MCF 10A (cell line): ENCODE measurements around the gene KAZN. TPM values are rescaled to one million over a fixed set of nuclear protein-coding genes. Genes with fewer than 3 reads are reported as not detected.

Source experiments
- BruUV-seq: library from RNA; stranded (reverse); fragments of 400-500 nt; replicated peaks from 2 replicates; lab custom pipeline; 2021; lab: Mats Ljungman, UMichigan
- CTCF ChIA-PET: fragments of 300-600 bp; sonication (Branson Sonifier 250); formaldehyde crosslinking; extraction: SDS; loops from one replicate; lab custom pipeline; 2021; ENCODE audit warnings: antibody characterized with exemption, inconsistent platforms; lab: Yijun Ruan, JAX
- POLR2A ChIA-PET: fragments of 300-600, 350-650 bp; sonication (Branson Sonifier 250); formaldehyde crosslinking; extraction: SDS; loops from one replicate; lab custom pipeline; 2020; ENCODE audit warnings: antibody characterized with exemption, inconsistent platforms; lab: Yijun Ruan, JAX
- DNase-seq: peaks from one replicate; pipeline ENCODE4 v3.0.0-alpha.2; 2018; ENCODE audit not compliant: unreplicated experiment
- H3K27ac Mint-ChIP-seq: one replicate; pipeline ENCODE4 v1.8.0; 2022; ENCODE audit warnings: mild to moderate bottlenecking, low read depth, mixed read lengths; ENCODE audit not compliant: unreplicated experiment
- H3K27me3 Mint-ChIP-seq: one replicate; pipeline ENCODE4 v1.8.0; 2022; ENCODE audit warnings: mixed read lengths; ENCODE audit not compliant: insufficient read depth, unreplicated experiment
- H3K36me3 Mint-ChIP-seq: one replicate; pipeline ENCODE4 v1.8.0; 2022; ENCODE audit warnings: mild to moderate bottlenecking, moderate library complexity, mixed read lengths; ENCODE audit not compliant: insufficient read depth, unreplicated experiment
- H3K4me1 Mint-ChIP-seq: one replicate; pipeline ENCODE4 v1.8.0; 2022; ENCODE audit warnings: mixed read lengths; ENCODE audit not compliant: insufficient read depth, unreplicated experiment
- H3K4me3 Mint-ChIP-seq: one replicate; pipeline ENCODE4 v1.8.0; 2022; ENCODE audit warnings: mild to moderate bottlenecking, moderate library complexity, mixed read lengths; ENCODE audit not compliant: unreplicated experiment
- H3K9me3 Mint-ChIP-seq: one replicate; pipeline ENCODE4 v1.8.0; 2022; ENCODE audit warnings: mixed read lengths; ENCODE audit not compliant: unreplicated experiment
- intact Hi-C: fragments of 100-400 bp; cut with micrococcal nuclease; formaldehyde crosslinking; loops from 2 replicates; pipeline ENCODE4 v1.14.1; 2022
- total RNA-seq: library from RNA; stranded (reverse); gene quantifications from 2 replicates; pipeline ENCODE4 v1.2.3, GENCODE V29; 2022
- TF ChIP-seq, protein P1 (sequence below): fragments of 200-600 bp; IDR thresholded peaks from one replicate; pipeline ENCODE4 v1.8.0; 2022; ENCODE audit warnings: antibody characterized with exemption, mild to moderate bottlenecking; ENCODE audit not compliant: unreplicated experiment

Gene KAZN
- total RNA-seq, 1 experiment from 2014 or later, result 3.3 TPM

DNA sequence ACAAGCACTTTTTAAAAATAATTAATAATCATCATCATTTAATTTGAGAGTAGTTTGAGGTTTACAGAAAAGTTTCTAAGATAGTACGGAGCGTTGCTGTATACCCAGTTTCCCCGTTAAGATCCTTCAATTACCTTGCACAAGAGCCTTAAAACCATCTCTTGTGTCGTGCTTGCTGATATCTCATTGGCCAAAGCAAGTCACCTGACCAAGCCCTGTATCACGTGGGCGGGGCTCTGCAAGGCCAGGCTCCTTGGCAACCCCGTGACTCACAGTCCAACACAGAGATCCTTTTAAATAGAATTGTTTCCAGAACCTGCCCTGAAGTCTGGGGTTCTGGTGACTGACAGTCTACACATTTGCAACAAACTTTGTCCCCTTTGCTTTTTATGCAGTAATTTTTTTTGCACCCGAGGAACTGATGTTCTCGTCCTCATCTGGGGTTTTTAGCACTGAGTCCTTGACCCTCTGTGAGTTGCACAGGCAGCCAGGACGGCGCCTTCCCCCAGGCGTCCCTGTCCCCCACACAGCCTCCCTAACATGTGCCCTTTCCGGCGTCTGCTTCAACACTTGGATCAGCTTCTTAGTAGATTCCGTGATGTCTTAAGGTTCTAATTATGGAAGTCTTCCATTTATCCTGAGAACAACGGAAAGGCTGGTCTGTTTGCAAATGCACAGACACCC is 371.8 kb downstream of the KAZN start:
- POLR2A ChIA-PET, result no interaction called here
- peak; percentile 93 for DNase-seq
- CTCF ChIA-PET, result no interaction called here
- intact Hi-C loops, result no loop called here
- Mint-ChIP-seq H3K27me3 (no peaks in the 10 kb centered on the region), H3K36me3 (peaks cover 8% of the 10 kb centered on the region), H3K27ac (no peak overlapping the region), H3K4me3 (no peak overlapping the region), H3K4me1 (peaks cover 18% of the 10 kb centered on the region), H3K9me3 (no peaks in the 10 kb centered on the region)
- TF ChIP-seq, protein P1, sequence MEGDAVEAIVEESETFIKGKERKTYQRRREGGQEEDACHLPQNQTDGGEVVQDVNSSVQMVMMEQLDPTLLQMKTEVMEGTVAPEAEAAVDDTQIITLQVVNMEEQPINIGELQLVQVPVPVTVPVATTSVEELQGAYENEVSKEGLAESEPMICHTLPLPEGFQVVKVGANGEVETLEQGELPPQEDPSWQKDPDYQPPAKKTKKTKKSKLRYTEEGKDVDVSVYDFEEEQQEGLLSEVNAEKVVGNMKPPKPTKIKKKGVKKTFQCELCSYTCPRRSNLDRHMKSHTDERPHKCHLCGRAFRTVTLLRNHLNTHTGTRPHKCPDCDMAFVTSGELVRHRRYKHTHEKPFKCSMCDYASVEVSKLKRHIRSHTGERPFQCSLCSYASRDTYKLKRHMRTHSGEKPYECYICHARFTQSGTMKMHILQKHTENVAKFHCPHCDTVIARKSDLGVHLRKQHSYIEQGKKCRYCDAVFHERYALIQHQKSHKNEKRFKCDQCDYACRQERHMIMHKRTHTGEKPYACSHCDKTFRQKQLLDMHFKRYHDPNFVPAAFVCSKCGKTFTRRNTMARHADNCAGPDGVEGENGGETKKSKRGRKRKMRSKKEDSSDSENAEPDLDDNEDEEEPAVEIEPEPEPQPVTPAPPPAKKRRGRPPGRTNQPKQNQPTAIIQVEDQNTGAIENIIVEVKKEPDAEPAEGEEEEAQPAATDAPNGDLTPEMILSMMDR, result no peak
- no TSS peak for BruUV-seq

DNA sequence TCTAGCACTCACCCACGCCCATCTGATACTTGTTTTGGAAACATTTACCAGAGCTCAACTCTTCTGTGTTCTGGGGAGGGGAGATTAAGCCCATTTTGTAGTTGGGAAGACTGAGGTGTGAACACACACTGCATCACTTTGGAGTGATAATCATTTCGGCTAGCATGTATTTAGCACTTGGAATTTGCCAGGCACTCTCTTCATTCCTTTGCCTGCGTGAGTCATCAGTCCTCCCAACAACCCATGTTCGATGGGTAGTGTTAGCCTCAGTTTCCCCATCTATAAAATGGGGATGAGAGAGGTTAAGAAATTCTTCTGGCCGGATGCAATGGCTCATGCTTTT is 372.3 kb downstream of the KAZN start:
- peaks cover 18% of the 10 kb centered on the region for H3K4me1 Mint-ChIP-seq
- H3K27me3 Mint-ChIP-seq, result no peaks in the 10 kb centered on the region
- DNase-seq, result no peak
- POLR2A ChIA-PET, result no interaction called here
- H3K36me3 Mint-ChIP-seq, result peaks cover 8% of the 10 kb centered on the region
- no TSS peak for BruUV-seq
- TF ChIP-seq, protein P1, result no peak
- no peak overlapping the region for H3K27ac Mint-ChIP-seq
- CTCF ChIA-PET, result no interaction called here
- intact Hi-C loops, result no loop called here
- H3K9me3 Mint-ChIP-seq, result no peaks in the 10 kb centered on the region
- no peak overlapping the region for H3K4me3 Mint-ChIP-seq

DNA sequence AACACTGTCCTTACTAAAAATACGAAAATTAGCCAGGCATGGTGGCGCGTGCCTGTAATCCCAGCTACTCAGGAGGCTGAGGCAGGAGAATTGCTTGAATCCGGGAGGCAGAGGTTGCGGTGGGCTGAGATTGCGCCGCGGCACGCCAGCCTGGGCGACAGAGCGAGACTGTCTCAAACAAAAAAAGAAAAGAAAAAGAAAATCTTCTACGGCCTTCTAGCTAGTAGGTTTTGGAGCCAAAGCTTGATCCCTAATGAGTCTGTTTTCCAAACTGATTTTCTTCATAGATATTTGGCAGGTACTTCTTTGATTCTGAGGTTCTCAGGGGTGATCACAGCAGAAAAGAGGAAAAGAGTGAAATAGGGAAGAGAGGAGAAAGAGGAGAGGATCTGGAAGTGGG is 372.7 kb downstream of the KAZN start:
- ChIA-PET POLR2A (no interaction called here), CTCF (no interaction called here)
- H3K36me3 Mint-ChIP-seq, result peaks cover 8% of the 10 kb centered on the region
- peaks cover 18% of the 10 kb centered on the region for H3K4me1 Mint-ChIP-seq
- H3K4me3 Mint-ChIP-seq, result no peak overlapping the region
- no peaks in the 10 kb centered on the region for H3K27me3 Mint-ChIP-seq
- no peaks in the 10 kb centered on the region for H3K9me3 Mint-ChIP-seq
- intact Hi-C loops, result no loop called here
- H3K27ac Mint-ChIP-seq, result no peak overlapping the region
- TF ChIP-seq, protein P1, result no peak
- BruUV-seq, result no TSS peak
- DNase-seq, result no peak

DNA sequence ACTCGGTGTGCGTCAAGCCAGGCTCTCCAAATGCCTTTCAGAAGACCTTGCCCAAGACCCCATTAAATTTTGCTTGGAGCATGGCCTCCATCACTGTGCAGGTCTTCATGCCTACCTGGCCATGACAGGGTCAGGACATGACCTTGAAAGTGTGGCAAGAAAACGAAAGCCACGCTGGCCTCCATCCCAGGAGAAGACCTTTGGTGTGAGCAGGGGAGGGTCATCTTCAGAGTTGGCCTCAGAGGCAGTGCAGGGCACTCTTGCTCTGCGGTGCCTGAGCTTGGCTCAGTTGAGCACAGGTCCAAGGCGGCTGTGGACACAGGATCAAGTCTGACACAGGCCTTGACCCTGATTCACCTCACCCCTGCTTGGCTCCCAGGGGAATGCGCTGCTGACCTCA is 373.6 kb downstream of the KAZN start:
- Mint-ChIP-seq H3K4me1 (peaks cover 18% of the 10 kb centered on the region), H3K27me3 (no peaks in the 10 kb centered on the region), H3K36me3 (peaks cover 10% of the 10 kb centered on the region), H3K4me3 (no peak overlapping the region), H3K9me3 (no peaks in the 10 kb centered on the region), H3K27ac (no peak overlapping the region)
- BruUV-seq, result no TSS peak
- intact Hi-C loops, result no loop called here
- TF ChIP-seq, protein P1, result no peak
- no peak for DNase-seq
- ChIA-PET POLR2A (no interaction called here), CTCF (no interaction called here)
